ENCODE results near the gene GSK3A. TPM values are rescaled to one million over a fixed set of nuclear protein-coding genes. Genes with fewer than 3 reads are reported as not detected.

The GSK3A gene
- total and polyA plus RNA-seq, 2 of the 8 experiments (the other 6 are each of a cell fraction or from before 2014, with no cell fraction given), result 55.3 to 84.0 TPM

DNA sequence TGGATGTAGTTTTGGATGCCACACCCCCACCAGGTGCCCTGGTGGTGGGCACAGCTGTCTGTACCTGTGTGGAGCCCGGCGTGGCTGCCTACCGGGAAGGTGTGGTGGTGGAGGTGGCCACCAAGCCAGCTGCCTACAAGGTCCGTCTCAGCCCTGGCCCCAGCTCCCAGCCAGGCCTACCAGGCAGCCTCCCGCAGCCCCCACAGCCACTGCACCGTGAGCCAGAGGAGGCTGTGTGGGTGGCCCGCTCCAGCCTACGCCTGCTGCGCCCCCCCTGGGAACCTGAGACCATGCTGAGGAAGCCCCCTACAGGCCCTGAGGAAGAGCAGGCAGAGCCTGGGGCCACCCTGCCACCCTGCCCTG is 30.1 kb upstream of the GSK3A start:
- Histone ChIP-seq H4K8ac (ENCODE audit: extremely low read depth, insufficient read depth, low read length) (no peak overlapping the region; the same call in 1 of the 2 replicates), H3K4me2 (ENCODE audit: insufficient read depth in 1 of 2, low read depth in 2 of 2, low read length in 2 of 2) (no peak overlapping the region), H3K23ac (ENCODE audit: insufficient read length) (no peak overlapping the region), H4K20me1 (replicated peaks in 1 of 2; ENCODE audit: control insufficient read depth in 1 of 2, insufficient read depth in 2 of 2, low read length in 2 of 2) (peaks cover 0 to 8% of the 10 kb centered on the region in 2 experiments), H3K4ac (replicated peaks; ENCODE audit: insufficient read length, low read depth, low read length) (no peak overlapping the region), H2BK120ac (replicated peaks; ENCODE audit: low read depth, low read length) (no peak overlapping the region), H3K4me1 (replicated peaks in 1 of 4; ENCODE audit: control insufficient read depth in 3 of 4, insufficient read depth in 4 of 4, low read length in 3 of 4) (peaks cover 2 to 20% (median 10%) of the 10 kb centered on the region in 4 experiments), H3K79me2 (ENCODE audit: control insufficient read depth in 1 of 2, insufficient read depth in 2 of 2, low read length in 2 of 2) (peaks cover 0 to 9% of the 10 kb centered on the region in 2 experiments; a peak in 1 of 4 replicates), H3K4me3 (ENCODE audit: extremely low read depth in 1 of 4, insufficient read depth in 2 of 4, low read depth in 3 of 4, low read length in 4 of 4) (no peak overlapping the region), H2AFZ (ENCODE audit: low read length) (no peak overlapping the region), H2BK5ac (ENCODE audit: low read depth, low read length) (no peak overlapping the region), H3K56ac (replicated peaks; ENCODE audit: insufficient read length, low read depth, low read length) (no peak overlapping the region), H4K91ac (replicated peaks; ENCODE audit: insufficient read length, low read length) (no peak overlapping the region), H4K5ac (ENCODE audit: insufficient read length, low read depth, low read length) (no peak overlapping the region), H3K27ac (ENCODE audit: low read depth, low read length) (no peak overlapping the region), H3K36me3 (ENCODE audit: control insufficient read depth in 2 of 4, insufficient read depth in 4 of 4, low read length in 3 of 4) (peaks cover 0 to 15% (median 5%) of the 10 kb centered on the region in 4 experiments; a peak in 2 of 8 replicates), H3K14ac (ENCODE audit: insufficient read length) (no peak overlapping the region), H3K9me3 (ENCODE audit: insufficient read depth in 2 of 2, low read depth in 1 of 2, low read length in 1 of 2) (no peaks in the 10 kb centered on the region), H2BK20ac (ENCODE audit: low read length) (no peak overlapping the region), H3K18ac (ENCODE audit: extremely low read depth, low read length) (no peak overlapping the region), H2AK5ac (ENCODE audit: low read depth, low read length) (no peak overlapping the region), H3K9ac (replicated peaks in 1 of 4; ENCODE audit: extremely low read depth in 1 of 4, low read depth in 3 of 4, low read length in 3 of 4) (no peak overlapping the region), H3K27me3 (replicated peaks in 1 of 4; ENCODE audit: control insufficient read depth in 3 of 4, extremely low read depth in 1 of 4, insufficient read depth in 3 of 4, low read length in 3 of 4) (no peaks in the 10 kb centered on the region), H2BK12ac (ENCODE audit: low read depth, low read length) (no peak overlapping the region), H2BK15ac (ENCODE audit: low read length) (no peak overlapping the region), H3K23me2 (ENCODE audit: low read depth, low read length) (peaks cover 10% of the 10 kb centered on the region; the same call in 1 of the 2 replicates), H3K79me1 (ENCODE audit: low read depth, low read length) (peaks cover 5% of the 10 kb centered on the region)
- CTCF ChIA-PET (ENCODE audit: partially characterized antibody), result interaction anchor here (1.4 kb wide), 1 partner anchor 27 kb away, joined by 3 read pairs; no protein-coding TSS in a partner anchor
- POLR2A ChIA-PET (ENCODE audit: partially characterized antibody), result interaction anchor here (1.1 to 4.1 kb wide), 2 partner anchors 8 to 10 kb away, joined by 4 to 27 read pairs; no protein-coding TSS in a partner anchor
- 94% methylated on average over 9 of the region's 9 CpGs; no CpG with 5 or more reads in 1 of the 2 experiments for WGBS, 2 experiments (ENCODE audit: extremely low coverage in 1 of 2, insufficient coverage in 1 of 2, insufficient read length in 1 of 2, insufficient replicate concordance in 2 of 2, low coverage in 1 of 2, low lambda C conversion rate in 2 of 2, missing lambda C conversion rate in 1 of 2)
- TF ChIP-seq GTF2F1 (IDR thresholded peaks at IDR 0.05; ENCODE audit: borderline replicate concordance, low read depth, low read length), result no peak
- TF ChIP-seq FOSL1 (IDR thresholded peaks at IDR 0.05; ENCODE audit: insufficient read depth, low read depth, low read length), result no peak
- no peak for DNase-seq (ENCODE audit: low read depth in 1 of 2, low spot score in 2 of 2)
- FAIRE-seq, result no peak
